Activated CD8-positive, alpha-beta memory T cell treated with anti-CD3 and anti-CD28 coated beads, Interleukin-2, amount 50 U/mL, for 24 hours (primary cell): ENCODE data around the gene LTO1.

Experiments
- DNase-seq: peaks from one replicate; pipeline ENCODE4 v3.0.0-alpha.2; 2020; ENCODE audit errors: extremely low read depth

LTO1 gene

DNA sequence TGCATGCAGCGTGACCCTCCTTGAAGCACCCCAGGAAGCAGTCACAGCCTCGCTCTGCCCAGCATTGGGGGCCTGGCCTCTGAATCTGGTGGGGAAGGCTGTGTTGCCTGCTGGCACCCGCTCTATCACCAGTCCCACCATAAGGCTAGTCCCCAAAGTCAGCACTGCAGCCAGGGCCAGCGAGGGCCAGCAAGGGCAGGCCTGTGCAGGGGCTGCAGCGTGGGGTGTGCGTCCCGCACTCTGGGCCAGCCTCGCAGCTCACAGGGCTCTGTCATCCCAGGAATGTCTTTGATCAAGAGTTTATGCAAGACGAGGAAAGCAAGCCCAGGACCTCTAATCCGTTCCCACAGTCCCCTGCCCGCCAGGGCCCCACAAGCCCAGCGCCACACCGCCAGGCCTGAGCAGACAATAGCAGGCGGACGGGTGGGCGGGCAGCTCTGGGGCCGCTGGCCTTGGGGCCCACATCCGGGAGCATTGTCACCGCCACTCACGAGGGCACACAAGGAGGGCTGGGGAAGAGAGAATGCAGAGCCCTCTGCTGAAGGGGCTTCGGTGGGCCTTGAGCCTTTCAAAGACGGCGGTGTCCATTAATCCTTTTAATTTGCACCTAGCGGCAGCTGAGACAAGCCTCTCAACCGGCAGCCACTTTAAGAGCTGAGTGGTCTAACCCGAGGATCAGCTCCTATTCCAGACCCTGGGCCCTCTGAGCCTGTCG lies 17.1 kb downstream of the LTO1 start:
- no peak for DNase-seq

DNA sequence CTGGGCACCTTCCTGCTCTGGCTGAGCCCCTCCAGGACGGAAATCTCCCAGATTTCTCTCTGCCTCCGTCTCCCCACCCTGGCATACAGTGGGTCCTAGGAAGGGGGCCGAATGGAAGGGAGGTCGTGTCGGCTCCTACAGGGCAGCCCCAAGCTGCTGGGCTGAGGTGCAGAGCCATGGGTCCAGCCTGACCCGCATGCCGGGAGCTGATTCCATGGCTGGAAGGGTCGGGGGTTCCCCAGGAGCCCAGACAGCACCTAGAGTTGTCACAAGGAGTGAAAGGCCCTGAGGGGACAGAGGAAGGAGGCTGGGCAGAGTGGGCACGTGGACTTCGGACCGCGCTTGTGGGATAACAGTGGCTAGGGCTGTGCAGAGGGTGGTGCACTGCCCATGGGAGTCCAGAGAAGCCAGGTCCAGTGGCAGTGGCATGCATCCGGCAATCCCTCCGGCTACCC lies 17.7 kb downstream of the LTO1 start:
- DNase-seq = no peak

DNA sequence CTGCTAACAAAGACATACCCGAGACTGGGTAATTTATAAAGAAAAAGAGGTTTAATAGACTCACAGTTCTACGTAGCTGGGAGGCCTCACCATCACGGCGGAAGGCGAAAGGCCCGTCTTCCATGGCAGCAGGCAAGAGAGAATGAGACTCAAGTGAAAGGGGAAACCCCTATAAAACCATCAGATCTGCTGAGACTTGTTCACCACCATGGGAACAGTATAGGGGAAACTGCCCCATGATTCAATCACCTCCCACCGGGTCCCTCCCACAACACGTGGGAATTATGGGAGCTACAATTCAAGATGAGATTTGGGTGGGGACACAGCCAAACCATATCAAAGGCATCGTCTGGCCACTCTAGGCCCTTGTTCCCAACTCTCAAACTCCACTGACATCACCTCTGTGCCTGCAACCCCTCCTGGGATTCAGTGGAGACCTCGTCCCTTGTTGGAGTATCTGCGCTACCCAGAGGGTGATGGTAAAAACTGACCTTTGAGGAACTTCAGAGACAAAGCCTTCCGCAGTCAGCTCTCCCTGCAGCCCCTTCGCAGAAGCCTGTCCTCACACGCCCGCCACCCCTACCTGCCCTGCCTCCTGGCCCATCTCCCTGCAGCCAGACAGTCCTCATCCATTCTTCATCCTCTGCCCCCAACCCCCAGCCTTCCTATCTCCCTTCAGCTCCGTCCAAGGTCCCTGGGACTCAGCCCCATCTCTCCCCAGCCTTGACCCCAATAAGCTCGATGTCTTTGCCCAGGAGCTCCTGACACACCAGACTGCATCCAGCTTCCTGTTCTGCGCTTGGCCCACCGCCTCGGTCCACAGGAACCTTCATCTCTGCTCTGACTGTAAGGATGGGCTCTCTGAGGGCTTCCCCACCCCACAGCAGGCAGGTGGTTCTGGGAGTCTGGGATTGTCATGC lies 18.4 kb downstream of the LTO1 start:
- DNase-seq = no peak

DNA sequence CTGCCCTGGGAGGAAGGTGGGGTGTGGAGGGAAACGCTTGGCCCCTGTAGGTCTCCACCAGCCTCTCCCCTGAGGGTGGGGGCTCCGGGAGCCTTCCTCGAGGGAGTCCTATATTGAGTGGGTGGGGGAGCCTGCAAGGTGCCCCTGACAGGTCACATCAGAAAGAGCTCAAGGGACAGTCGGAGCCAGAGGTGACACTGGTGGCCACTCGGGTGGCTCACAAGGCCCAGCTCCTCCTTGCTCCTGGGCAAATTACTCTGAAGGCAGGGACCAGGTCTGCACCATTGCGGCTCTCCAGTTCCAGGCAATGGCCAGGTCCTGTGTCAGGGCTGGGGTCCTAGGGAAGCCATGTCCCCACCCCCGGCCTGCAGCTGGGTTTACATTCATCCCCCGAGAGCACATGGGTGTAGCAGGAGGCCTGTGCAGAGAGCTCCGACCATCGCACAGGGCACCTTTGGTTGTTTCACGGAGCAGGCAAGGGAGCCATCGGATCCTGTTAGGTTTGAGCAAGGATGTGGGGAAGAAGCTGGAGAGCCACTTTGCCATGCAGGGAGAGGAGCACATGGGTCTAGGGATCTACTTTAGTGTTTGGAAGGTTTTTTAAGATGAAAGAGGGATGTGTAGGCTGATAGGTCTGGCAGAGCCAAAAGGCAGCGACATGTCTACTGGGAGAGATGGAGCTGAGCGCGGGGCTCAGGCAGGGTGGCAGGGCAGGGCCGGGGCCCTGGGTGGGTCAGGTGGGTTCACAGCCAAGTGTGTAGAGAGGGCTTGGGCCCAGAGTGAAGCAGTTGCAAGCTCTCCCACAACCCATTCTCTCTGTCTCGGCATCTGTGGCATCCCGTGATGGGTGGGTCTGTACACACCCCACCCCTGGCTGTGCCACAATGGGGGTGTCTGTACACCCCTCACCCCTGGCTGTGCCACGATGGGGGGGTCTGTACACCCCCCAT lies 19.4 kb downstream of the LTO1 start:
- DNase-seq = no peak

DNA sequence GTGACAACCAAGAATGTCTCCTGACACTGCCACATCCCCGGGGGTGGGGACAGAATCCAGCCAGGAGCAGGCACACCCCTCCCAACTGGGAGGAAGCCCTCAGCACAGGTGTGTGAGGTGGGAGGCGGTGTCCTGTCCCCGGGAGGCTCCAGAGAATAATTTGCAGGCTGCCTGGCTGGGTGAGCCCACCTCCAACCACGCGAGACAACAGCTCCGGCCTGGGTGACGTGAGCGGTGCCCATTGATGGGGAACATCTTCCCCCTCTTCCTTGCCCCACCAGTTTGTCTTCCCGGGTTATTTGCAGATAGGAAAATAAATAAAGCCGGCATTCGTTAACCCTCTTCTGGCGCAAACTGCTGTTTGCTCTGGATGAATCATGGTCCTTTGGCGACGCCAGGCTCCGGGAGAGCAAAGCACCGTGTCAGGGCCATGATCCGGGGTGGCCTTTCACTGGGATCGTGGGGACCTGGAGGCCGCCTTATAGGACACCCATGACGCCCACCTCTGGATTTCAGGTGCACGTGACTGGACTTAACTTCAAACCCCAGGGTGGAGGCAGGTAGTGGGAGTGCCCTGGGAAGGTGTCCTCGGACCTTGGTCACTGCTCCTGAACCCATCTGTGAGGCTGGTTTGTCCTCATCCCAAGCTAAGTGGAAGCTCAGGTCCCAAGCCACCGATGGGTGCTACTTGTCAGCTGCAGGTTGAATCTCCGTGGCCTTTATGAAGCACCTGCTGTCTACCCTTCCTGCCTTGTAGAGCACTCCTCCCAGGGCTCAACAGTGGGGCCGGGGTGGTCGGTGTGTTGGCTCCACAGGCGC lies 20.3 kb downstream of the LTO1 start:
- no peak for DNase-seq

DNA sequence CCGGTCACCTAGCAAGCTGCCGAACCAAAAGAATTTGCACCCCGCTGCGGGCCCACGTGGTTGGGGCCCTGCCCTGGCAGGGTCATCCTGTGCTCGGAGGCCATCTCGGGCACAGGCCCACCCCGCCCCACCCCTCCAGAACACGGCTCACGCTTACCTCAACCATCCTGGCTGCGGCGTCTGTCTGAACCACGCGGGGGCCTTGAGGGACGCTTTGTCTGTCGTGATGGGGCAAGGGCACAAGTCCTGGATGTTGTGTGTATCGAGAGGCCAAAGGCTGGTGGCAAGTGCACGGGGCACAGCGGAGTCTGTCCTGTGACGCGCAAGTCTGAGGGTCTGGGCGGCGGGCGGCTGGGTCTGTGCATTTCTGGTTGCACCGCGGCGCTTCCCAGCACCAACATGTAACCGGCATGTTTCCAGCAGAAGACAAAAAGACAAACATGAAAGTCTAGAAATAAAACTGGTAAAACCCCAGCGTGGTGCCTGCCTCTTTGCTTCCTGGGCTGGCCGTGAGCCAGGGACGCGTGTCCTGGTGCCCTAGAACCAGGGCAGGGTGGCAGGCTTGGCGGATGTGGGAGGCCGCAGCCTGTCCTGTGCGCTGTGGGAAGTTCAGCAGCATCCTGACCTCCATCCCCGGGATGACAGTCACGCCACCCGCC lies 21.0 kb downstream of the LTO1 start:
- no peak for DNase-seq

DNA sequence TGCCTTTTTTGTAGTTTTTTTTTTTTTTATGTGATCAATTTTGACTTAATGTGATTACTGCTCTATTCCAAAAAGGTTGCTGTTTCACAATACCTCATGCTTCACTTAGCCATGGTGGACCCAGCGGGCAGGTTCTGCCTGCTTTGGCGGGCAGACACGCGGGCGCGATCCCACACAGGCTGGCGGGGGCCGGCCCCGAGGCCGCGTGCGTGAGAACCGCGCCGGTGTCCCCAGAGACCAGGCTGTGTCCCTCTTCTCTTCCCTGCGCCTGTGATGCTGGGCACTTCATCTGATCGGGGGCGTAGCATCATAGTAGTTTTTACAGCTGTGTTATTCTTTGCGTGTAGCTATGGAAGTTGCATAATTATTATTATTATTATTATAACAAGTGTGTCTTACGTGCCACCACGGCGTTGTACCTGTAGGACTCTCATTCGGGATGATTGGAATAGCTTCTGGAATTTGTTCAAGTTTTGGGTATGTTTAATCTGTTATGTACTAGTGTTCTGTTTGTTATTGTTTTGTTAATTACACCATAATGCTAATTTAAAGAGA lies 21.7 kb downstream of the LTO1 start:
- no peak for DNase-seq

DNA sequence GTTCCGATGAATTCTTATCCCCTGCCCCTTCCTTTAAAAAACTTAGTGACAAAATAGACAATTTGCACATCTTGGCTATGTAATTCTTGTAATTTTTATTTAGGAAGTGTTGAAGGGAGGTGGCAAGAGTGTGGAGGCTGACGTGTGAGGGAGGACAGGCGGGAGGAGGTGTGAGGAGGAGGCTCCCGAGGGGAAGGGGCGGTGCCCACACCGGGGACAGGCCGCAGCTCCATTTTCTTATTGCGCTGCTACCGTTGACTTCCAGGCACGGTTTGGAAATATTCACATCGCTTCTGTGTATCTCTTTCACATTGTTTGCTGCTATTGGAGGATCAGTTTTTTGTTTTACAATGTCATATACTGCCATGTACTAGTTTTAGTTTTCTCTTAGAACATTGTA lies 22.2 kb downstream of the LTO1 start:
- no peak for DNase-seq

DNA sequence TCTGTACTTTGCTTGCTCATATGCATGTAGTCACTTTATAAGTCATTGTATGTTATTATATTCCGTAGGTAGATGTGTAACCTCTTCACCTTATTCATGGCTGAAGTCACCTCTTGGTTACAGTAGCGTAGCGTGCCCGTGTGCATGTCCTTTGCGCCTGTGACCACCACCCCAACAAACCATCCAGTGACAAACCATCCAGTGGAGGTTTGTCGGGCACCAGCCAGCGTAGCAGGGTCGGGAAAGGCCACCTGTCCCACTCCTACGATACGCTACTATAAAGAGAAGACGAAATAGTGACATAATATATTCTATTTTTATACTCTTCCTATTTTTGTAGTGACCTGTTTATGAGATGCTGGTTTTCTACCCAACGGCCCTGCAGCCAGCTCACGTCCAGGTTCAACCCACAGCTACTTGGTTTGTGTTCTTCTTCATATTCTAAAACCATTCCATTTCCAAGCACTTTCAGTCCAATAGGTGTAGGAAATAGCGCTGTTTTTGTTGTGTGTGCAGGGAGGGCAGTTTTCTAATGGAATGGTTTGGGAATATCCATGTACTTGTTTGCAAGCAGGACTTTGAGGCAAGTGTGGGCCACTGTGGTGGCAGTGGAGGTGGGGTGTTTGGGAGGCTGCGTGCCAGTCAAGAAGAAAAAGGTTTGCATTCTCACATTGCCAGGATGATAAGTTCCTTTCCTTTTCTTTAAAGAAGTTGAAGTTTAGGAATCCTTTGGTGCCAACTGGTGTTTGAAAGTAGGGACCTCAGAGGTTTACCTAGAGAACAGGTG lies 23.1 kb downstream of the LTO1 start:
- DNase-seq = no peak

DNA sequence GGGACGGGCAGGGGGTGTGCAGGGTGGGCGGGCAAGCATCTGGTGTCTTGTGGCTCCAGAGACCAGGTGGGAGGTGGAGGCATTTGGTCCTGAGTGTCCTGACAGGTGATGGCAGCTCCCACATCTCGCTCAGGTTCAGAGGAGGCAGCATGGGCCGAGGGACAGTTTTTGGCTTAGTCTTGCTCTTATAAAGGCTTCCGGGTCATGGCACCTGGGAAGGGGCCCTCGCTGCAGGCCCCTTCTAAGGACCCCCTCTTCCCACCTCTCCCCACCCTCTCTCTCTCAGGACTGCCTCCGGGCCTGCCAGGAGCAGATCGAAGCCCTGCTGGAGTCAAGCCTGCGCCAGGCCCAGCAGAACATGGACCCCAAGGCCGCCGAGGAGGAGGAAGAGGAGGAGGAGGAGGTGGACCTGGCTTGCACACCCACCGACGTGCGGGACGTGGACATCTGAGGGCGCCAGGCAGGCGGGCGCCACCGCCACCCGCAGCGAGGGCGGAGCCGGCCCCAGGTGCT lies 24.3 kb downstream of the LTO1 start:
- no peak for DNase-seq

DNA sequence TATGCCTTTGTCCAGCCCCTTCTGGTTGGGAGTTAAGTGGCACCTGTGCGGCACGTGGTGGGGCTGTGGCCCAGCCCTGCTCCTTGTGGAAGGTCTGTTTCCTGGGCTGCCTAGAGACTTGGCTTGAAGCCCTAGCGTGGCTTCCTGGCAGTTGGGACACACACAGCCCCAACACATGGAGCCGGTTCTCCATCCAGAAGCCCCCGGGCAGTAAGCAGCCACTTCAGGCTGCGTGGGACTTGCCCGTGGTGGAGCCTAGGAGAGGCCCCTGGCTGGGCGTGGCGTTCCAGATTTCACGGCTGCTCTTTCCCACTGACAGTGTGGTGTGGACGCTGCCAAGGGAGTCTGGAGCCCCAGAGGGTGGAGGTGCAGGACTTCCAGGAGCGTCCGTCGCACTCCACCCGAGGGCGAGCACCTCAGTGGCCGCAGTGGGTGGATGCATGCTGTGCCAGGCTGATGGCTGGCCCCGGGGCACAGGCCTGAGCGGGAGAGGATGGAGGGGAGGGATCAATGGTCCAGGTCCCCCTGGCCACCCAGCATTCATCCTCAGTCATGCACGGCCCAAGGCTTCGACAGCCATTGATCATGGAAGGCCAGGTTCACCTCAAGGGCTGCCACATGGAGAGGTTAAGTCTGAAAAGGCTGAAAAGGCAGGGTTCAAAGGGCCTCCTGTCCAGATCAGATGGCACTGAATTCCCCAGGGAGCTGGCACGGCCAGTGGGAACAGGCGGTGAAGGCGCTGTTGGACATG lies 24.9 kb downstream of the LTO1 start:
- DNase-seq = no peak

DNA sequence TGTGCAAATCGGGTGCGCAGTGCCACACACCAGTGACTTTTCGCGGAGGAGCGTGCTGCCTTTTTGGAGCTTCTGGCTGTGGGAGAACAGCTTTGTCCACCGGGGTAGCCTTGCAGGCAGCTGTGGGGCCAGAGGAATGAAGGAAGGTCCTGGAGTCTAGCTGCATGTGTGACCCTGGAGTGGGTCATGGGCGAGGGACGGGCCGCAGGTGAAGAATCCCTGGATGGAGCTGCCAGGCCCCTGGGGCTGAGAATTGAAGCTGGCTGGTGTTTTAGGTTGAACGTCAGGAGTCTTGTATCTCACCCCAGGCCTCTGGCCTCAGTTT lies 25.6 kb downstream of the LTO1 start:
- no peak for DNase-seq

DNA sequence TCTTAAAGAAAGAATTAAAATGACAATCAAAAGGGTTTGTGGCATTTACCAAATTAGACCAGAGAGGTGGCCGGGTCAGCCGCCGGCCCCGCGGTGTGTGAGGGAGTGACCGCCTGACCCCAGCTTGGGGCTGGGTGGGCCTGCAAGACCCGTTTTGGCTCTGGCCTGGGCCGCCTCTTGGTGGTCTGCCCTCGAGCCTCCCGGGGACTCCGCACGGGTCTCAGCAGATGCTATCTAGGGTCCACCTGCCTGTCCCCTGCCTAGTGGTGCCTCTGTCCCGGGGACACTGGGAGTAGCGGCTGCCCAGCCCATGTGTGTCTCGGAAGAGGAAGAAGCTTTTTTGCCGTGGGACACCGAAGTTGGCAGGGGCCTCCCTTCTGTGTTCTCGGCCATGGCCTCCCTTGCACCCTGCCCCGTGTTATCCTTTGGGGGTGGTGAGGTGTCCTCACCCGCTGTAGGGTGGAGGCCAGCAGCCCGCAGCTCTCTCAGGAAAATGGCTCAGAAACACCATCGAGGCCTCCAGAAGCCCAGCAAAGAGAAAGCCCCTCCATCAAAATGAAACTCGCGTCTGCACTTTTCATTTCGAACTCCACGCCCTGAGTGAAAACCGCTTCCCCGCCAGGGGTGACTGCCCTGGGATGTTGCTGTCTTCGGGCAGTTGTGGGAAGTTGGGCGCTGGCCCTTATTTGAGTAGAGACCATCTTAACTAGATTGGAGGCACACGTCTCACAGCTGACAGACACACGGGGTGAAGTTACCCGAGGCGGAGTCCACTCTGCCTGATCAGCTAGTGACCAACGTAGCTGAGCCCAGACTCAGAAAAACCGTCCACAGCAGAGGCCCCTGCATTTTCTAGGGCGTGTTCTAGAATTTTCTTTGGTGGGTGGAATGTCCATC lies 26.2 kb downstream of the LTO1 start:
- no peak for DNase-seq

DNA sequence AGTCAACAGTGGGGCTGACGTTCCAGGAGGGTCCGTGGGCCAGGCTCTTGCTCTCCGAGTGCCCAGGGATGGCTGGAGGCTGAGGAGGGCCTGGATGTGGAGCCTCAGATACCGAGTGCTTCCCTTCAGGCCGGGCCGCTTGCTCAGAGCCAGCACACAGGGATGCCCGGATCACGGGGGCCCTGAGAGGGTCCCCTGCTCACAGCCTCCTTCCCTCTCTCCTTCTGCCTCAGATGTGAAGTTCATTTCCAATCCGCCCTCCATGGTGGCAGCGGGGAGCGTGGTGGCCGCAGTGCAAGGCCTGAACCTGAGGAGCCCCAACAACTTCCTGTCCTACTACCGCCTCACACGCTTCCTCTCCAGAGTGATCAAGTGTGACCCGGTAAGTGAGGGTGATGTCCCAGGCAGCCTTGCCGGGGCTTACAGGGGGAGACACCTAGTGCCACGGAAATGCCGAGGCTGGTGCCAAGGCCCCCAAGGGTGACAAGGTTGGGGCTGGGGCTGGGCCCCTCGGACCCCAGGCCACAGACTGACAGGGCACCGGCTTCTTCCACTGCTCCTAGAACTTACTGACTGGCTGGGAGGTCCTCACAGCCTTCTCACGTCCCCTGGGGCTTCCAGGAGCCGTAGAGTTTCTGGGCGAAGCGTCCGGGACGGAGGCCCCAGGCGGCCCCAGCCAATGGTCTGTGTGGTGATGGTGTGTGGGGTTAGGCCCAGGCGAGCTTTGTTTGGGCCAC lies 27.2 kb downstream of the LTO1 start:
- DNase-seq = no peak

DNA sequence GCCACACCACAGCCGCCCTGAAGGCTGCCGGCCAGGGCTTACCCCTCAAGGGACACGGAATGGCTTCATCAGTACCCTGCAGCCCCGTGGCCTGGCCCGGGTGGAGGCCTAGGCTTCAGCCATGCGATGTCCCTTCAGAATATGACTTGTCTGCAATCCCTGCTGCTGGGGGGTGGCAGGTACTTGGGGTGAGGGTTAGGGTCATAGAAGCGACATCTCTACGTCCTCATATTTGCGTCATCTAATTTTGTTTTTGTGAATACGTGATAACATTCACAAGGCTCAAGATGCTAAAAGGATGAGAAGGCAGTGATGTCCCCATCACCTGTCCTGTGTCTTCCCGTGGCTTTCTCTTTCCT lies 27.8 kb downstream of the LTO1 start:
- no peak for DNase-seq

DNA sequence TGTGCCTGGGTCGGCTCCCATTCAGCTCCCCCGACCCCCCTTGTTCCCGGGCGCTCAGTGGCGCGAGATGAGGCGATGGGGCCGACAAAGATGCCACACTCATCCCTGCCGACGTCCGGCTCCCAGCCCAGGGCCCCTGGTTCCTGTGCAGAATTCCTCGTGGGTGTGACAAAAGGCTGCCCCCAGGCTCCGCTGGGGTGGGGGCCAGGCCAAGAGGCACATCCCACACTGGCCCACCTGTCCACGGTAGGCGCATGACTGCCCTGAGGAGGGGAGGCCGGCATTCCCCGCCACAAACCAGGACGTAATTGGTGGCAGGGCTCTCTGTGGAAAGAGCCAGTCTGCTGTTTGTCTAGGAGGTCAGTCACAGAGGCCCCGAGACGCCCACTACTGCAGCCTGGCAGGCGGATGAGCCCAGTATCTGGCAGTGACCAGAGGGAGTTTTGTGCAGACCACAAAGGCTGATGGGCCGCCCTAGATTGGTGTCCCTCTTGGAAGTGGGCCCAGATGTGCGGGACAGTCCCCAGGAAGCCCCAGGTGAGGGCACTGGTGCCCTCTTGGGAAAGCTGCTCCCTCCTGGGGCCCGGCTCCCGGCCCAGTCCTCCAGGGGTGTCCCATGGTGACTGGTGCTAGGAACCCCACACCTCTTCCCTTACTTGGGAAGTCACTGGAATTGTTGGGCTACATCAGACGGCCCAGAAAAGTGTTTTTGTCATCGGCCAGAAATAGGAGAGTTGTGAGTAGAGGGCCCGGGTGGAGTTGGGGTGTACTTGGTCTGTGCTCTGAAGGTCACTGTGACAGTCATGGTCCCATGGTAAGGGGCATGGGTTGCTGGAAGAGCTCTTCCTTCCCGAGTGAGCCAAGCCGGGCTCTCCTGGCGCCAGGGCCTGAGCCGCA lies 28.4 kb downstream of the LTO1 start:
- no peak for DNase-seq
